A549 (cell line): ENCODE results near the gene OR4F6. TPM values are rescaled to one million over a fixed set of nuclear protein-coding genes. Genes with fewer than 3 reads are reported as not detected.
"Not testable (repeated sequence)": the region's sequence is repeated elsewhere in the genome, so short reads cannot be mapped to it uniquely, and the experiment has no call there.

Experiments
- ATAC-seq, 2 experiments: fragments of 200-7000 bp in 1 of 2; fragments of >200 bp in 1 of 2; cut with Nextera tagmentation in 1 of 2; cut with Tn5 transposase in 1 of 2; 3 replicates each; pipeline versions ENCODE4 v1.8.0 to v1.9.1; 2018 to 2020; ENCODE audit warnings: mild to moderate bottlenecking in 1 of 2, moderate library complexity in 1 of 2
- CTCF ChIA-PET: fragments of 300-600 bp; sonication (Branson Sonifier 250); formaldehyde crosslinking; extraction: SDS; loops from one replicate; lab custom pipeline; 2021; ENCODE audit warnings: antibody characterized with exemption, inconsistent platforms; lab: Yijun Ruan, JAX
- POLR2A ChIA-PET: fragments of 350-600 bp; formaldehyde crosslinking; extraction: SDS; loops from one replicate; lab custom pipeline; 2021; ENCODE audit warnings: antibody characterized with exemption, inconsistent platforms; lab: Yijun Ruan, JAX
- DNase-seq, 2 experiments: peaks; one replicate each; pipeline versions ENCODE4 v3.0.0 to v3.0.0-alpha.2; 2011 to 2016; ENCODE audit warnings: low read depth in 1 of 2, low spot score in 1 of 2
- FAIRE-seq: peaks from 2 replicates; lab custom pipeline; 2011; peaks lifted over from hg19 to GRCh38; lab: Jason Lieb, UNC
- H3K27ac ChIP-seq, 2 experiments: fragments of >200 bp; sonication (Bioruptor Twin); formaldehyde crosslinking; 3 replicates each; pipeline ENCODE4 v1.5.1; 2016 to 2017
- H3K4me1 ChIP-seq: fragments of >200 bp; sonication (Bioruptor Twin); formaldehyde crosslinking; 3 replicates; pipeline ENCODE4 v1.6.1; 2016
- H3K4me2 ChIP-seq: fragments of >200 bp; sonication (Bioruptor Twin); formaldehyde crosslinking; 3 replicates; pipeline ENCODE4 v1.6.1; 2016
- H3K4me3 ChIP-seq: fragments of >200 bp; sonication (Bioruptor Twin); formaldehyde crosslinking; 3 replicates; pipeline ENCODE4 v1.5.1; 2016
- H3K9me3 ChIP-seq: fragments of >200 bp; sonication (Bioruptor Twin); formaldehyde crosslinking; 3 replicates; pipeline ENCODE4 v1.6.1; 2016
- ELK1 ChIP-seq: fragments of 150-350 bp; IDR thresholded peaks from 2 replicates; pipeline ENCODE4 v1.6.1; 2014; ENCODE audit warnings: low read depth, mild to moderate bottlenecking, low read length
- ESRRA ChIP-seq: fragments of 150-350 bp; IDR thresholded peaks from 2 replicates; pipeline ENCODE4 v1.6.1; 2014; ENCODE audit warnings: mild to moderate bottlenecking, low read length, borderline replicate concordance
- FOXS1 ChIP-seq: fragments of 250-450 bp; sonication (Bioruptor Pico); IDR thresholded peaks from 2 replicates; pipeline ENCODE4 v1.5.0; 2020; ENCODE audit warnings: mild to moderate bottlenecking, moderate library complexity
- HOXB5 ChIP-seq: fragments of 250-450 bp; sonication (Bioruptor Pico); IDR thresholded peaks from 2 replicates; pipeline ENCODE4 v1.5.0; 2020; ENCODE audit warnings: mild to moderate bottlenecking, moderate library complexity
- KDM5A ChIP-seq: fragments of 200-600 bp; sonication (generic); IDR thresholded peaks from 2 replicates; pipeline ENCODE4 v1.6.1; 2016; ENCODE audit warnings: antibody characterized with exemption, mild to moderate bottlenecking
- RFX5 ChIP-seq: fragments of 450-650 bp; IDR thresholded peaks from 2 replicates; pipeline ENCODE4 v1.7.1; 2014; ENCODE audit warnings: antibody characterized with exemption, mild to moderate bottlenecking, moderate library complexity
- SMC3 ChIP-seq: fragments of >200 bp; sonication (Bioruptor Twin); formaldehyde crosslinking; IDR thresholded peaks from 3 replicates; pipeline ENCODE4 v1.6.1; 2018; ENCODE audit warnings: inconsistent platforms
- WGBS: methylation state at CpG from one replicate; pipeline ENCODE4 v1.1.6; 2017; ENCODE audit errors: missing lambda C conversion rate; 5-methylcytosine and 5-hydroxymethylcytosine counted together
- polyA plus RNA-seq, 4 experiments: library from polyadenylated mRNA; depleted of rRNA in 3 of 4; stranded (reverse); fragments of >200 nt; fragmentation: RNase III in 1 of 4; extraction: RNeasy Plus Mini Kit Qiagen cat#74134 plus additional on column Dnase treatment in 1 of 4; gene quantifications; 2 replicates in 3 of 4; 3 replicates in 1 of 4; pipeline ENCODE4 v1.2.3, GENCODE V29; 2011 to 2017

Gene OR4F6
- polyA plus RNA-seq, 2 of the 4 experiments (the other 2 are of a cell fraction), result not detected

- H3K4me2 ChIP-seq, ATAC-seq, H3K9me3 ChIP-seq, CTCF ChIA-PET, H3K27ac ChIP-seq, H3K4me3 ChIP-seq, DNase-seq, H3K4me1 ChIP-seq, POLR2A ChIA-PET, FAIRE-seq: not testable (repeated sequence)
- WGBS, result 15% methylated on average over 2 of the region's 2 CpGs
These were observed 16.9 kb upstream of the OR4F6 start for GRCh38 chr15:101786422-101786821.

GRCh38 chr15:101788001-101788400 lies 15.3 kb upstream of the OR4F6 start:
- FAIRE-seq, H3K4me2 ChIP-seq, H3K4me1 ChIP-seq, POLR2A ChIA-PET, H3K27ac ChIP-seq, ATAC-seq, DNase-seq, H3K4me3 ChIP-seq, H3K9me3 ChIP-seq: not testable (repeated sequence)
- WGBS, result 42% methylated on average over 2 of the region's 2 CpGs
- CTCF ChIA-PET, result interaction anchor here (1.3 kb wide), 1 partner anchor 9 kb away, joined by 5 read pairs; no protein-coding TSS in a partner anchor

GRCh38 chr15:101788503-101789269 lies 14.6 kb upstream of the OR4F6 start:
- WGBS, result 20% methylated on average over 5 of the region's 5 CpGs
- H3K4me2 ChIP-seq, FAIRE-seq, H3K4me1 ChIP-seq, H3K27ac ChIP-seq, H3K4me3 ChIP-seq, POLR2A ChIA-PET, H3K9me3 ChIP-seq, DNase-seq, ATAC-seq: not testable (repeated sequence)
- CTCF ChIA-PET, result interaction anchor here (1.3 kb wide), 1 partner anchor 8 kb away, joined by 5 read pairs; no protein-coding TSS in a partner anchor

GRCh38 chr15:101790748-101791147 lies 12.6 kb upstream of the OR4F6 start:
- CTCF ChIA-PET, DNase-seq, H3K4me3 ChIP-seq, H3K9me3 ChIP-seq, POLR2A ChIA-PET, H3K4me1 ChIP-seq, H3K4me2 ChIP-seq, ATAC-seq, FAIRE-seq, H3K27ac ChIP-seq: not testable (repeated sequence)
- 0% methylated on average over 1 of the region's 4 CpGs for WGBS

- ATAC-seq, H3K4me1 ChIP-seq, FAIRE-seq, CTCF ChIA-PET, DNase-seq, POLR2A ChIA-PET, H3K9me3 ChIP-seq, H3K27ac ChIP-seq, H3K4me2 ChIP-seq, H3K4me3 ChIP-seq: not testable (repeated sequence)
- WGBS, result 22% methylated on average over 7 of the region's 7 CpGs
These were observed 9.3 kb upstream of the OR4F6 start for GRCh38 chr15:101793981-101794380.

GRCh38 chr15:101795455-101795854 lies 7.9 kb upstream of the OR4F6 start:
- no peak for FAIRE-seq
- H3K27ac ChIP-seq, result no peak overlapping the region
- ATAC-seq, result no peak

GRCh38 chr15:101799665-101800064 lies 3.6 kb upstream of the OR4F6 start:
- FAIRE-seq (no peak), DNase-seq (no peak), ATAC-seq (no peak)
- TF ChIP-seq SMC3 (no peak), KDM5A (no peak), ELK1 (no peak)
- H3K4me1 ChIP-seq, result no peaks in the 10 kb centered on the region
- no peak overlapping the region for H3K4me3 ChIP-seq
- 0% methylated on average over 1 of the region's 1 CpG for WGBS
- ChIA-PET CTCF (interaction anchor here (0.8 to 1.4 kb wide), 2 partner anchors 10 to 26 kb away, joined by 3 read pairs; no protein-coding TSS in a partner anchor), POLR2A (no interaction called here)
- no peak overlapping the region for H3K27ac ChIP-seq
- H3K9me3 ChIP-seq, result no peaks in the 10 kb centered on the region
- H3K4me2 ChIP-seq, result no peak overlapping the region

More at GRCh38 chr15:101795455-101795854, 7.9 kb upstream of the OR4F6 start:
- Histone ChIP-seq H3K4me3 (no peak overlapping the region), H3K4me1 (no peaks in the 10 kb centered on the region), H3K9me3 (no peaks in the 10 kb centered on the region), H3K4me2 (no peak overlapping the region)
- TF ChIP-seq ESRRA (no peak), HOXB5 (CRISPR knock-in tag) (no peak), RFX5 (no peak), FOXS1 (CRISPR knock-in tag) (no peak)
- 3% methylated on average over 1 of the region's 1 CpG for WGBS
- POLR2A ChIA-PET, result no interaction called here
- CTCF ChIA-PET, result no interaction called here
- DNase-seq, result no peak
